TTC549 (cell line): ENCODE data around the gene TRAPPC6A.
"Not testable (repeated sequence)": the region's sequence is repeated elsewhere in the genome, so short reads cannot be mapped to it uniquely, and the experiment has no call there.

Experiments
- FAIRE-seq: peaks from 2 replicates; lab custom pipeline; 2012; peaks lifted over from hg19 to GRCh38; lab: Jason Lieb, UNC

TRAPPC6A gene

GRCh38 chr19:45128146-45128545 lies 49.9 kb downstream of the TRAPPC6A start:
- no peak for FAIRE-seq

GRCh38 chr19:45126654-45127053 lies 51.4 kb downstream of the TRAPPC6A start:
- FAIRE-seq, result no peak

GRCh38 chr19:45125975-45126493 lies 52.0 kb downstream of the TRAPPC6A start:
- FAIRE-seq, result no peak

GRCh38 chr19:45125360-45125759 lies 52.7 kb downstream of the TRAPPC6A start:
- no peak for FAIRE-seq

- no peak for FAIRE-seq
These were observed 54.0 kb downstream of the TRAPPC6A start for GRCh38 chr19:45124021-45124420.

GRCh38 chr19:45123440-45123850 lies 54.6 kb downstream of the TRAPPC6A start:
- FAIRE-seq, result no peak

- FAIRE-seq, result no peak
These were observed 55.2 kb downstream of the TRAPPC6A start for GRCh38 chr19:45122832-45123231.

- no peak for FAIRE-seq
These were observed 56.2 kb downstream of the TRAPPC6A start for GRCh38 chr19:45121827-45122345.

- FAIRE-seq, result no peak
These were observed 58.5 kb downstream of the TRAPPC6A start for GRCh38 chr19:45119582-45119981.

- FAIRE-seq, result not testable (repeated sequence)
These were observed 59.3 kb downstream of the TRAPPC6A start for GRCh38 chr19:45118591-45119355.

GRCh38 chr19:45118106-45118505 lies 59.9 kb downstream of the TRAPPC6A start:
- no peak for FAIRE-seq

- no peak for FAIRE-seq
These were observed 60.4 kb downstream of the TRAPPC6A start for GRCh38 chr19:45117671-45118070.

GRCh38 chr19:45117167-45117594 lies 60.9 kb downstream of the TRAPPC6A start:
- no peak for FAIRE-seq

- no peak for FAIRE-seq
These were observed 62.0 kb downstream of the TRAPPC6A start for GRCh38 chr19:45115809-45116615.

- FAIRE-seq, result no peak
These were observed 63.9 kb downstream of the TRAPPC6A start for GRCh38 chr19:45114116-45114515.

GRCh38 chr19:45113628-45114027 lies 64.4 kb downstream of the TRAPPC6A start:
- no peak for FAIRE-seq
